SK-MEL-5 (cell line): Measurements from ENCODE around the gene HPCAL1. TPM values are rescaled to one million over a fixed set of nuclear protein-coding genes. Genes with fewer than 3 reads are reported as not detected.

ENCODE experiments used
- DNase-seq: peaks from one replicate; pipeline ENCODE4 v3.0.0-alpha.2; 2016; ENCODE audit warnings: low read depth, low spot score
- in situ Hi-C: cut with HindIII; loops from 2 replicates; pipeline ENCODE4 v1.10.0; 2016; ENCODE audit warnings: low sequenced_read_pairs, high pct_unique_total_duplicates, low pct_unique_long_range_greater_than_20kb
- total RNA-seq: library from RNA; depleted of rRNA; stranded (reverse); fragments of >200 nt; shearing (Covaris generic); gene quantifications from 2 replicates; pipeline ENCODE4 v1.2.3, GENCODE V29; 2014

The HPCAL1 gene
- total RNA-seq, 1 experiment from 2014 or later, result 30.5 TPM

- DNase-seq, result no peak
- in situ Hi-C loops, result no loop called here
Observed at GRCh38 chr2:10326707-10327594, 24.2 kb downstream of the HPCAL1 start.

- no peak for DNase-seq
- in situ Hi-C loops, result no loop called here
Observed at GRCh38 chr2:10327896-10328669, 25.4 kb downstream of the HPCAL1 start.

- no peak for DNase-seq
- in situ Hi-C loops, result no loop called here
Observed at GRCh38 chr2:10328670-10329579, 26.2 kb downstream of the HPCAL1 start.

- in situ Hi-C loops, result no loop called here
- no peak for DNase-seq
Observed at GRCh38 chr2:10329580-10329879, 26.8 kb downstream of the HPCAL1 start.

GRCh38 chr2:10329880-10330699, 27.4 kb downstream of the HPCAL1 start:
- in situ Hi-C loops, result no loop called here
- DNase-seq, result no peak

GRCh38 chr2:10330700-10331026, 28.0 kb downstream of the HPCAL1 start:
- no peak for DNase-seq

GRCh38 chr2:10331027-10331701, 28.5 kb downstream of the HPCAL1 start:
- DNase-seq, result no peak

More at GRCh38 chr2:10330700-10331026, 28.0 kb downstream of the HPCAL1 start:
- in situ Hi-C loops, result no loop called here

GRCh38 chr2:10331702-10332401, 29.1 kb downstream of the HPCAL1 start:
- DNase-seq, result no peak
- in situ Hi-C loops, result no loop called here

More at GRCh38 chr2:10331027-10331701, 28.5 kb downstream of the HPCAL1 start:
- in situ Hi-C loops, result no loop called here

GRCh38 chr2:10332402-10333246, 29.9 kb downstream of the HPCAL1 start:
- in situ Hi-C loops, result no loop called here
- peak; percentile 54 for DNase-seq

- no peak for DNase-seq
- in situ Hi-C loops, result no loop called here
Observed at GRCh38 chr2:10333247-10333613, 30.5 kb downstream of the HPCAL1 start.

- in situ Hi-C loops, result no loop called here
- DNase-seq, result no peak
Observed at GRCh38 chr2:10333966-10334365, 31.3 kb downstream of the HPCAL1 start.

GRCh38 chr2:10335046-10335840, 32.5 kb downstream of the HPCAL1 start:
- no peak for DNase-seq
- in situ Hi-C loops, result no loop called here

GRCh38 chr2:10336283-10336682, 33.6 kb downstream of the HPCAL1 start:
- in situ Hi-C loops, result no loop called here
- DNase-seq, result no peak

GRCh38 chr2:10337449-10338269, 35.0 kb downstream of the HPCAL1 start:
- no peak for DNase-seq
- in situ Hi-C loops, result no loop called here
